HG03432 (cell line): ENCODE results near the gene BCAR3.

Source experiments
- ATAC-seq: cut with Tn5 transposase; IDR thresholded peaks from one replicate; pipeline ENCODE4 v1.9.1; 2021; ENCODE audit warnings: mild to moderate bottlenecking, moderate library complexity; ENCODE audit not compliant: unreplicated experiment

Gene BCAR3

GRCh38 chr1:93581917-93582850 lies 99.5 kb downstream of the BCAR3 start:
- no peak for ATAC-seq

- ATAC-seq: no peak
Observed at GRCh38 chr1:93579891-93580290, 101.7 kb downstream of the BCAR3 start.

- no peak for ATAC-seq
Observed at GRCh38 chr1:93578911-93579825, 102.5 kb downstream of the BCAR3 start.

- ATAC-seq: no peak
Observed at GRCh38 chr1:93578433-93578830, 103.2 kb downstream of the BCAR3 start.

- ATAC-seq: no peak
Observed at GRCh38 chr1:93577536-93578432, 103.9 kb downstream of the BCAR3 start.

DNA sequence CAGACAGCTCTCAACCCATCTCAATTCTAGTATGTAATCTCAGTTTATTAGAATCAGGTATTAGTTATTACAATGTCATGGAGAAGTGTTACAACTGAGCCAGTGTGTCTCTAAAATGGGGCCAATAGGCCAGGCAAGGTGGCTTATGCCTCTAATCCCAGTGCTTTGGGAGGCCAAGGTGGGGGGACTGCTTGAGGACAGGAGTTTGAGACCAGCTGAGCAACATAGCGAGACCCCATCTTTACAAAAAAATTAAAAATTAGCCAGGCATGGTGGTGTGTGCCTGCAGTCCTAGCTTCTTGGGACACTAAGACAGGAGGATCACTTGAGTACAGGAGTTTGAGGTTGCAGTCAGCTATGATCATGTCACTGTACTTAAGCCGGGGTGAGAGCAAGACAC lies 104.9 kb downstream of the BCAR3 start:
- no peak for ATAC-seq

GRCh38 chr1:93576346-93576745 lies 105.3 kb downstream of the BCAR3 start:
- ATAC-seq: no peak

DNA sequence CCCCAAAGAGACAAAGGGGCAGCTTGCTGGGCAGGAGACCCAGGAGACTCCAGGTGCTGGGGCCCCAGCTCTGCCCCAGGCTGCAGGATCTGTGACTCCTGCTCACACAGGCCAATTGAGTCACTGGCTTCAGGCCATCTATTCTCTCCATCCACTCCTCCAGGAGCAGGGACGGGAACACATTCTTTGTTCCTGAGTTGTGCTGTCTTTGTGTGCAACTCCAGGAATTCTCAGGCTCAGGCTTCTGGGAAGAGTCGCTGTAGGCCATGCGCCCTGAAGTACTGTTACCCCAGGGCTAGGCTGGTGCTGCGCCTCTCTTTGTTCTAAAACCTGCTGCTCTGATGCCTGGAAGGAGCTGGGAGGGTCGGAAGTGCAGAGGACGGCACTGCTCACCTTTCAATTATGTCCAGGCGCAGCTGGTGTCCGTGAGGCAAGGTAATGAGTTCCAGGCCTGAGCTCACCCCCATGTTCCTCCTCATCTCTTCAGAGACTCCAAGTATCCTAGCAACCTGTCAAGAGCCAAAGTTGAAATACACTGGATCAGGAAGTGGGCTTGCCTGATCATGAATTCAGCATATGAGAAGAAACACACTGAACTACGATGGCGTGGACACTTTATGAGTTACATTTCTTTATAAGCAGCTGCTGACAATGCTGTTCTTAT lies 105.9 kb downstream of the BCAR3 start:
- no peak for ATAC-seq

DNA sequence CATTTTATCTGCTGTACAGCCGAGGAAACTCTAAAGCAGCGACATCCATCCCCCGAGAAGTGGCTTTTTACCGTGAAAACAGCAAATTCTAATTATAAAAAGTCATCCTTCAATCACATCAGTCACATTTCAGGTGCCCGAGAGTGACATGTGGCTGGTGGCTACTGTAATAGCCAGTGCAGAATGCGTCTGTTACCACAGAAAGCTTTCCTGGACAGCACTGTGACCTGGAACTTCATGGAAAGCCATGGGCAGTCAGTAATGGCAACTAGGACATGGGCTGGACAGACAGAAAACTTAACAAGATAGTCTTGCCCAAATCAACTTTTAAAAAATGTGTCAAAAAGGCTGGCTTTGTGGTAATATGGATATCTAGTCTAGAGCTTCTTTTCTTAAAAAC lies 106.6 kb downstream of the BCAR3 start:
- ATAC-seq: no peak

DNA sequence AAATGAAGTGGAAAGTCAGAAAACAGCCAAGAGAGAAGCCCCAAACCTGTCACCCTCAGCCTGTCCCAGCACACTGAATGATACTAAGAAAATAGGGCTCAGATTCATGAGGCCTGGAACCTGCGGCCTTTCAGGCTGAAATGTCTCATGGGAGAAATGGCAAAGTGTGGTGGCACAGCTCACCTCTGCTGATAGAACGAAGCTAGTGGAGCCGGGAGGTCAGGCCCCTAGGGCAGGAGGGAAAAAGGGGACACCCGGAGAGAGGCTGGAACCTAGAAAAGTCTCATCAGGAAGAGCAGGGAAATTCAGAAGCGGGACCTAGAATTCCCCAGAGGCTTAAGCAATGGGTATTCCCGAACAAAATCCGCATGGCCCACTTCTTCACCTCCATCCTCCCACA lies 107.1 kb downstream of the BCAR3 start:
- no peak for ATAC-seq

- ATAC-seq: no peak
Observed at GRCh38 chr1:93573940-93574469, 107.6 kb downstream of the BCAR3 start.

- no peak for ATAC-seq
Observed at GRCh38 chr1:93571623-93572310, 109.9 kb downstream of the BCAR3 start.

DNA sequence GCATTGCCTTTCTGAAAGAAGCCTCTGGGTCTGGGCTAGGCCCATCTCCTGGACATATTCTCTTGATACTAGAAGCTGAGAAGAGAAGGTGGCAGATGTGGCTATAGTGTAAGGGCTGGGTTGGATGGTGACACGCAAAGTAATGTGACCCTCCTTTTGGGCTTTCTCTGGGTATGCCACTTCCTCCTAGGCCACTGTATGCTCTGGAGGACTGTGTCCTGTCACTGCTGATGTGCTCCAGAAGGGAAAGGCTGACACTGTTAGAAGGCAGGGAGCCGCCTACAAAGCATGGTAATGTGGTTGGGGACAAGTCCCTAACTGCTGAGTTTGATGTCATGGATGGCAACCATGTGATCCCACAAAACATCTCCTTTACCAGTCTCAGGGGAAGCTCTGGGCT lies 112.1 kb downstream of the BCAR3 start:
- ATAC-seq: no peak

- ATAC-seq: no peak
Observed at GRCh38 chr1:93567255-93567918, 114.2 kb downstream of the BCAR3 start.

GRCh38 chr1:93566227-93566626 lies 115.4 kb downstream of the BCAR3 start:
- ATAC-seq: no peak

DNA sequence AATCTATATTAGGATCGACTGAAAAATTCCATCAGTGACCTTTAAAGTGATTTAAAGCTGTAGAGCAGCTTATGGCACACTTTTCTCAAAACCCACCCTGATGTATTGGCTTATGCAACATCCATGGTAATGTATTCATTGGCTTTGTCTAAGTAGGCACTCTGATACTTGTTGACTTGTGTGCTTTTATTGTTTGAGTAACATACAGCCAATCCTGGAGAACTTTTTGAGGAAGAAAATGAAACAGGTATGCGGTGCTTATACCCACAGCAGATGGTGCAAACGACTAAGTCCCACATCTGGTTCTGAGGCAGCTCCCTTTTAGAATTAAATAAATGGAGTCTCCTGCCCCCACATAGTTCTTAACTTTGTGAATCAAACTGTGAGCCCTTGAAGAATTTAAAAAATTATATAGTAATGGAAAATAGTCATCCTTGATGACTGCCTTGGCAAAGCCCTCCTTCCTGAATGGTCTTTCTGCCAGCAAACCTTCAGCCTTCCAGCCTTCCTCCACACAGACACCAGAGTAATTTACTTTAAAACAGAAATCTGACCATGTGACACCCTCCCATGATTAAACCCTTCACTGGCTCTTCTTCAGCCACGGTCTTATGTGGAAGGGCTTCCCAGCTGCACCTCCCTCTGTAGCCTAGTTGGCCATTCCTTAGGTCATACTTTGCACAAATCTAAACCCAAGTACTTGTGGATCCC lies 116.0 kb downstream of the BCAR3 start:
- no peak for ATAC-seq

- no peak for ATAC-seq
Observed at GRCh38 chr1:93559695-93560094, 121.9 kb downstream of the BCAR3 start.

DNA sequence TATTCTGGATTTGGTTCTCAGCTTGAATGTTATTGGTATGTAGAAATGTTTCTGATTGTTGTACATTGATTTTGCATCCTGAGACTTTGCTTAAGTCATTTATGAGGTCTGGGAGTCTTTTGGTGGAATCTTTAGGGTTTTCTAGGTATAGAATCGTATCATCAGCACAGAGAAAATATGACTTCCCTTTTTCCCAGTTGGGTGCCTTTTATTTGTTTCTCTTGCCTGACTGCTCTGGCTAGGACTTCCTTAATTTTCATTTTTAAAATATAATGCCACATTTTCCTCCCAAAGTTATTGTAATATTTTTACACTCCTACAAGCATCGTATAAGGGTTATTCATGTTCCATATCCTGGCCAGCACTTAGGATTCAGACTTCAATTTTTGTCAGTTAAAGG lies 122.6 kb downstream of the BCAR3 start:
- ATAC-seq: no peak
